Thyroid gland (tissue), 4 donors: ENCODE measurements around the gene ARHGEF38. TPM values are rescaled to one million over a fixed set of nuclear protein-coding genes. Genes with fewer than 3 reads are reported as not detected.

ENCODE experiments used
- DNase-seq, 2 donors: peaks; one replicate each; pipeline ENCODE4 v3.0.0-alpha.2; 2019
- H3K27ac ChIP-seq, 3 donors: fragments of 200-600 bp; sonication (generic); 1 replicate in 2 of 3; 2 replicates in 1 of 3; pipeline ENCODE4 v1.5.1; 2016 to 2019; ENCODE audit warnings: mild to moderate bottlenecking in 1 of 3, moderate library complexity in 1 of 3
- H3K27me3 ChIP-seq: fragments of 200-600 bp; sonication (generic); one replicate; pipeline ENCODE4 v1.5.1; 2019
- H3K36me3 ChIP-seq, 2 donors: fragments of 200-600 bp; sonication (generic); one replicate each; pipeline ENCODE4 v1.5.1; 2016 to 2019
- H3K4me1 ChIP-seq, 2 donors: fragments of 200-600 bp; sonication (generic); one replicate each; pipeline ENCODE4 v1.5.1; 2017 to 2019
- H3K4me3 ChIP-seq, 3 donors: fragments of 200-600 bp; sonication (generic); replicated peaks in 1 of 3; 1 replicate in 2 of 3; 2 replicates in 1 of 3; pipeline ENCODE4 v1.5.1; 2016; ENCODE audit warnings: mild to moderate bottlenecking in 1 of 3
- H3K9me3 ChIP-seq: fragments of 200-600 bp; sonication (generic); one replicate; pipeline ENCODE4 v1.5.1; 2017
- POLR2A ChIP-seq, 2 donors: fragments of 450-650 bp; IDR thresholded peaks; one replicate each; pipeline ENCODE4 v1.6.1; 2017; ENCODE audit warnings: antibody characterized with exemption in 2 of 2, mild to moderate bottlenecking in 2 of 2, moderate library complexity in 1 of 2
- WGBS, 2 donors: methylation state at CpG; one replicate each; pipeline ENCODE4 v1.1.5; 2017; 5-methylcytosine and 5-hydroxymethylcytosine counted together
- intact Hi-C: fragments of 100-400 bp; cut with DNase I; formaldehyde crosslinking; loops from one replicate; pipeline ENCODE4 v1.15.1; 2023
- total RNA-seq, 4 donors: library from RNA; depleted of rRNA; stranded (reverse); fragments of >200 nt; gene quantifications; one replicate each; pipeline ENCODE4 v1.2.3, GENCODE V29; 2016
- TF ChIP-seq, protein P1 (sequence below), 6 experiments: fragments of 200-600 bp in 3 of 6; fragments of 450-650 bp in 3 of 6; sonication (generic) in 3 of 6; IDR thresholded peaks; one replicate each; pipeline ENCODE4 v1.5.1; 2016 to 2019; ENCODE audit warnings: antibody characterized with exemption in 6 of 6, mild to moderate bottlenecking in 2 of 6, inconsistent platforms in 1 of 6, moderate library complexity in 1 of 6

The ARHGEF38 gene
- total RNA-seq, 4 donors from 2014 or later = 2.5 to 10.1 (median 4.5) TPM

- H3K4me3 ChIP-seq = no peak overlapping the region
- H3K4me1 ChIP-seq = no peaks in the 10 kb centered on the region
- no peak for DNase-seq
- no peaks in the 10 kb centered on the region for H3K36me3 ChIP-seq
- TF ChIP-seq POLR2A (IDR thresholded peaks at IDR 0.05) = no peak
- TF ChIP-seq, protein P1, sequence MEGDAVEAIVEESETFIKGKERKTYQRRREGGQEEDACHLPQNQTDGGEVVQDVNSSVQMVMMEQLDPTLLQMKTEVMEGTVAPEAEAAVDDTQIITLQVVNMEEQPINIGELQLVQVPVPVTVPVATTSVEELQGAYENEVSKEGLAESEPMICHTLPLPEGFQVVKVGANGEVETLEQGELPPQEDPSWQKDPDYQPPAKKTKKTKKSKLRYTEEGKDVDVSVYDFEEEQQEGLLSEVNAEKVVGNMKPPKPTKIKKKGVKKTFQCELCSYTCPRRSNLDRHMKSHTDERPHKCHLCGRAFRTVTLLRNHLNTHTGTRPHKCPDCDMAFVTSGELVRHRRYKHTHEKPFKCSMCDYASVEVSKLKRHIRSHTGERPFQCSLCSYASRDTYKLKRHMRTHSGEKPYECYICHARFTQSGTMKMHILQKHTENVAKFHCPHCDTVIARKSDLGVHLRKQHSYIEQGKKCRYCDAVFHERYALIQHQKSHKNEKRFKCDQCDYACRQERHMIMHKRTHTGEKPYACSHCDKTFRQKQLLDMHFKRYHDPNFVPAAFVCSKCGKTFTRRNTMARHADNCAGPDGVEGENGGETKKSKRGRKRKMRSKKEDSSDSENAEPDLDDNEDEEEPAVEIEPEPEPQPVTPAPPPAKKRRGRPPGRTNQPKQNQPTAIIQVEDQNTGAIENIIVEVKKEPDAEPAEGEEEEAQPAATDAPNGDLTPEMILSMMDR (IDR thresholded peaks at IDR 0.05) = no peak
- H3K9me3 ChIP-seq = no peaks in the 10 kb centered on the region
- intact Hi-C loops = no loop called here
- no peak overlapping the region for H3K27ac ChIP-seq
- H3K27me3 ChIP-seq = no peaks in the 10 kb centered on the region
These were observed 6.3 kb upstream of the ARHGEF38 start for GRCh38 chr4:105546086-105546485.

DNA sequence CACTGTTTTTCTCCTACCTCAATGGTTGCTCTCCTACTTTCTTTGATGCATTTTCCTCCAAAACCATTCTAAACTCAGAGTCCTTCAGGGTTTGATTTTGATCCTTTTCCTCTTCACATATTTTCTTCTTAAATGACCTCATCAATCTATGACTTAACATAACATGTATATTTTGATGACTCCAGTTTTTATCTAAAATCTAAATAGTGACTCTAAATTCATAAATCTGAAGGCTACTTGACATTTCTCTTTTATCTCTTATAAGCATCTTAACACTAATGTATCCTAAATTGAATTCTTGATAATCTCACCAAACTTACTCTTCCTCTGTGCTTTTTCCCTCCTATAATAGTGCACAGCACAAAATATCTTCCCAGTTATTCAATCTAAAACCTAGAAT lies 4.7 kb upstream of the ARHGEF38 start:
- TF ChIP-seq, protein P1 (IDR thresholded peaks at IDR 0.05) = no peak
- TF ChIP-seq POLR2A (IDR thresholded peaks at IDR 0.05) = no peak
- Histone ChIP-seq H3K36me3 (no peaks in the 10 kb centered on the region), H3K27ac (no peak overlapping the region), H3K4me1 (peaks cover 7 to 13% of the 10 kb centered on the region in 2 donors), H3K9me3 (no peaks in the 10 kb centered on the region), H3K27me3 (no peaks in the 10 kb centered on the region), H3K4me3 (no peak overlapping the region)
- intact Hi-C loops = no loop called here
- DNase-seq = no peak

GRCh38 chr4:105548483-105548882 lies 3.9 kb upstream of the ARHGEF38 start:
- Histone ChIP-seq H3K4me1 (peaks cover 7 to 14% of the 10 kb centered on the region in 2 donors), H3K36me3 (no peaks in the 10 kb centered on the region), H3K9me3 (no peaks in the 10 kb centered on the region), H3K27ac (no peak overlapping the region), H3K4me3 (no peak overlapping the region), H3K27me3 (no peaks in the 10 kb centered on the region)
- intact Hi-C loops = no loop called here
- no peak for TF ChIP-seq POLR2A (IDR thresholded peaks at IDR 0.05)
- TF ChIP-seq, protein P1 (IDR thresholded peaks at IDR 0.05) = no peak
- 56 to 62% methylated on average over 1 of the region's 1 CpG for WGBS, 2 donors
- DNase-seq = no peak

- DNase-seq = no peak
- Histone ChIP-seq H3K27ac (no peak overlapping the region), H3K36me3 (no peaks in the 10 kb centered on the region), H3K4me1 (peaks cover 7 to 21% of the 10 kb centered on the region in 2 donors), H3K9me3 (no peaks in the 10 kb centered on the region), H3K27me3 (no peaks in the 10 kb centered on the region), H3K4me3 (no peak overlapping the region)
- intact Hi-C loops = no loop called here
- TF ChIP-seq, protein P1 (IDR thresholded peaks at IDR 0.05) = no peak
- no peak for TF ChIP-seq POLR2A (IDR thresholded peaks at IDR 0.05)
- WGBS, 2 donors = 76 to 88% methylated on average over 3 of the region's 3 CpGs
These were observed 1.8 kb upstream of the ARHGEF38 start for GRCh38 chr4:105550641-105551040.

GRCh38 chr4:105555409-105555808 lies 3.0 kb downstream of the ARHGEF38 start:
- Histone ChIP-seq H3K36me3 (no peaks in the 10 kb centered on the region), H3K9me3 (no peaks in the 10 kb centered on the region)

More at GRCh38 chr4:105555409-105555808, 3.0 kb downstream of the ARHGEF38 start:
- Histone ChIP-seq H3K4me3 (no peak overlapping the region), H3K4me1 (peaks cover 7 to 28% of the 10 kb centered on the region in 2 donors), H3K27ac (no peak overlapping the region), H3K27me3 (no peaks in the 10 kb centered on the region)
- peak; percentile 2 to 5 for DNase-seq
- intact Hi-C loops = no loop called here
- TF ChIP-seq, protein P1 (IDR thresholded peaks at IDR 0.05) = no peak
- TF ChIP-seq POLR2A (IDR thresholded peaks at IDR 0.05) = no peak
- WGBS, 2 donors = 36 to 41% methylated on average over 4 of the region's 4 CpGs
